Neural progenitor cell (in vitro differentiated cells): Measurements from ENCODE around the gene RBM47.

Experiments
- CTCF ChIP-seq: fragments of 200-600 bp; sonication (generic); IDR thresholded peaks from 2 replicates; pipeline ENCODE4 v1.5.1; 2017; ENCODE audit warnings: antibody characterized with exemption, mild to moderate bottlenecking
- EZH2phosphoT487 ChIP-seq: fragments of 200-600 bp; sonication (generic); IDR thresholded peaks from 2 replicates; pipeline ENCODE4 v1.6.1; 2017; ENCODE audit warnings: antibody characterized with exemption

- no peak for TF ChIP-seq CTCF
- TF ChIP-seq EZH2phosphoT487: no peak
Observed at GRCh38 chr4:40439519-40439918, 190.1 kb downstream of the RBM47 start.
